Muscle of leg (tissue), 11 donors: ENCODE measurements around the gene TTC28. TPM values are rescaled to one million over a fixed set of nuclear protein-coding genes. Genes with fewer than 3 reads are reported as not detected.
A peak's percentile ranks its signal among the peaks of the same experiment; 100 is the strongest.
"Not testable (repeated sequence)": the region's sequence is repeated elsewhere in the genome, so short reads cannot be mapped to it uniquely, and the experiment has no call there.

Experiments used
- DNase-seq: peaks from one replicate; pipeline ENCODE4 v3.0.0; 2013
- H3K27ac ChIP-seq: one replicate; pipeline ENCODE4 v1.5.1; 2013; ENCODE audit warnings: mild to moderate bottlenecking, low read length, control low read depth
- H3K27me3 ChIP-seq: one replicate; pipeline ENCODE4 v1.6.1; 2013; ENCODE audit warnings: low read length; ENCODE audit not compliant: control insufficient read depth, insufficient read depth
- H3K36me3 ChIP-seq: one replicate; pipeline ENCODE4 v1.6.1; 2013; ENCODE audit warnings: low read length; ENCODE audit not compliant: control insufficient read depth, insufficient read depth
- H3K4me1 ChIP-seq: one replicate; pipeline ENCODE4 v1.6.1; 2013; ENCODE audit warnings: low read length; ENCODE audit not compliant: control insufficient read depth, insufficient read depth
- H3K4me3 ChIP-seq: one replicate; pipeline ENCODE4 v1.5.1; 2013; ENCODE audit warnings: low read length, control low read depth
- H3K9me3 ChIP-seq: replicated peaks from 2 replicates; pipeline ENCODE4 v1.6.1; 2013; ENCODE audit warnings: low read depth, low read length; ENCODE audit not compliant: control insufficient read depth
- WGBS: methylation state at CpG from one replicate; pipeline ENCODE4 v1.1.5; 2013; ENCODE audit warnings: missing lambda C conversion rate; ENCODE audit not compliant: insufficient coverage; 5-methylcytosine and 5-hydroxymethylcytosine counted together
- polyA plus RNA-seq, 8 donors: library from polyadenylated mRNA; unstranded; fragments of 120-200 nt; gene quantifications; one replicate each; pipeline versions ENCODE4 v1.2.1 to v1.2.3, GENCODE V29; 2013; ENCODE audit warnings: inconsistent platforms in 1 of 8, low replicate concordance in 1 of 8; ENCODE audit not compliant: insufficient read length in 8 of 8, insufficient read depth in 1 of 8
- total RNA-seq: library from RNA; stranded (reverse); fragments of 120-200 nt; gene quantifications from one replicate; pipeline ENCODE4 v1.2.4, GENCODE V29; 2013

The TTC28 gene
- total and polyA plus RNA-seq, 9 donors = 17.9 to 31.8 (median 24.9) TPM

DNA sequence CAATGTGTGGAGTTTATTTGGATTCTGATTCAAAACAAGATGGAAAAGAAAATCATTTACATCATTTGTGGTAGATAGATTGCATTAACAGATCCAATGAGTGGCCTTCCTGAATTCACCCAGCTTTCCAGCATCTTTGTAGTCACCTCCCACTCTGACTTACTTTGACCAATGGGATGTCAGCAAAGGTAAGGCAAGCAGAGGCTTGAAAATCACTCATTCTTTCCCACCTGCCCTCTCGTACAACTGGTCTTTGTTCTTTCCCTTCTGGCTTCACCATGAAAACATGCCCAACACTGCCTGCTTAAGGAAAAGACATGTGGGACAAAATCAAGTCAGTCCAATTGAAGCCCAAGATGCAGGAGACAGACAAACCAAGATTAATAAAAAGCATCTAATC lies 202.1 kb downstream of the TTC28 start:
- H3K27ac ChIP-seq = no peak overlapping the region
- H3K27me3 ChIP-seq = no peaks in the 10 kb centered on the region
- WGBS = 86% methylated on average over 1 of the region's 1 CpG
- no peaks in the 10 kb centered on the region for H3K36me3 ChIP-seq
- no peaks in the 10 kb centered on the region for H3K9me3 ChIP-seq
- H3K4me1 ChIP-seq = no peaks in the 10 kb centered on the region
- no peak overlapping the region for H3K4me3 ChIP-seq
- no peak for DNase-seq

DNA sequence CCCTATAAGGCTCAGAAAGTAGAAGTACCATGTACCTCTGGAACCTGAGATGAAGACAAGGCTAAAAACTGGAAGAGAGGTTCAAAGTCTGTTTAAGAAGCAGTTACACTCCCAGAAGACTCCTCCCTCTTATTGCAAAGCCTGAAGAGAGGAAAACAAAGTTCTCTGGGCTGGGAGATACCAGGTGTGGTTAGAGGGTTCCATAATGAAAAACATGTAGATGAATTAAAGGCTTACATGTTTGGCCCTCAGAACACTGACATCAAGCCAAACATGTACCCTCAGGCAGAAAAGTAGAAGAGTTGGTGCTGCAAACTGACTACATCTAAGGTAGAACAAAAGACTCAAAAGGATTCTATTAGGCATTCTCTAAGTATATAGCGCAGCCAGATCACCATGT lies 205.3 kb downstream of the TTC28 start:
- WGBS = no CpG with 5 or more reads among the region's 1 CpG
- no peak for DNase-seq
- no peak overlapping the region for H3K27ac ChIP-seq

DNA sequence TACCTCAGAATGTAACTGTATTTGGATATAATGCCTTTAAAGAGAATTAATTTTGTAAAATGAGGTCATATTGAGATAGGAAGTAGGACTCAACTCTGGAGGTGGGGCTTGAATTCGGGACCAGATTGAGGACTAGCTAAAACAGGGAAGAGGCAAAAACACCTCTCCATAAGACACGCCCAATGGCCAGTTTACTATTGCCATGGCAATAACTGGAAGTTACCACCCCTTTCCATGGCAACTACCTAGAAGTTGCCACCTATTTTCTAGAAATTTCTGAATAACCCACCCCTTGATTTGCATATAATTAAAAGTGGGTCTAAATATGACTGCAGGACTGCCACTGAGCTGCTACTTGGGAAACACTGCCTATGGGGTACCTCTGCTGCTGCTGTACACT lies 206.4 kb downstream of the TTC28 start:
- H3K4me1 ChIP-seq = no peaks in the 10 kb centered on the region
- no peak overlapping the region for H3K4me3 ChIP-seq
- H3K36me3 ChIP-seq = no peaks in the 10 kb centered on the region
- no CpG with 5 or more reads among the region's 2 CpGs for WGBS
- DNase-seq = no peak
- no peaks in the 10 kb centered on the region for H3K9me3 ChIP-seq
- H3K27me3 ChIP-seq = no peaks in the 10 kb centered on the region
- no peak overlapping the region for H3K27ac ChIP-seq

More for the DNA sequence above, 205.3 kb downstream of the TTC28 start:
- Histone ChIP-seq H3K9me3 (no peaks in the 10 kb centered on the region), H3K27me3 (no peaks in the 10 kb centered on the region), H3K4me3 (no peak overlapping the region), H3K4me1 (no peaks in the 10 kb centered on the region), H3K36me3 (no peaks in the 10 kb centered on the region)

DNA sequence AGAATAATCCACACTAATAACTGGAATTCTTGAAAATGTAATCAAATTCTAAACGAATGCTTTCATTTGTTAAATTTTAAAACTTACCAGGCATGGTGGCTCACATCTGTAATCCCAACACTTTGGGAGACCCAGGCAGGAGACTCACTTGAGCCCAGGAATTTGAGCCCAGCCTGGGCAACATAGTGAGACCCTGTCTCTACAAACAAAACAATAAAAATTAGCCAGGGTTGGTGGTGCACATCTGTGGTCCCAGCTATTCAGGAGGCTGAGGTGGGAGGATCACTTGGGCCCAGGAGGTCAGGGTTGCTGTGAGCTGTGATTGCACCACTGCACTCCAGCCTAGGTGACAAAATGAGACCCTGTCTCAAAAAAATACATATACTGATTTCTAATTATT lies 212.6 kb downstream of the TTC28 start:
- H3K9me3 ChIP-seq, DNase-seq, H3K36me3 ChIP-seq, H3K27ac ChIP-seq, H3K27me3 ChIP-seq, H3K4me3 ChIP-seq, H3K4me1 ChIP-seq: not testable (repeated sequence)
- WGBS = 100% methylated on average over 1 of the region's 1 CpG

DNA sequence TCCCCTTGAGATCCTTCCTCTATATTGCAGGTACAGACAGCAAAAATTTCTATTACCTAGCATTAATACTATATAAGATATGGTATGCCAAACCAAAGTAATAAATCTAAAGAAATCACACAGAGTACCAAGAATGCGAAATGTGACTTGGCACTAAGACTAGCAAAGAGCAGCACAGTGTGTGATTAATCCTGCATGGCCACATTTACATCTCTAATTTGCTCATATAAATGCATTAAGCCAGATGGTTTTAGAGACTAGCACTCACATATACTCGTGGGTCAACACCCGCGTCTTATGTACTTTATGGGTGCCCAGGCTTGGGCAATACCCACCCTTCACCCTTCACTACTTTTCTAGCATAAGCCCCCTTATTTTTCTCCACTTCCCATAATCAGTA lies 213.2 kb downstream of the TTC28 start:
- Histone ChIP-seq H3K9me3 (no peaks in the 10 kb centered on the region), H3K27me3 (no peaks in the 10 kb centered on the region)

DNA sequence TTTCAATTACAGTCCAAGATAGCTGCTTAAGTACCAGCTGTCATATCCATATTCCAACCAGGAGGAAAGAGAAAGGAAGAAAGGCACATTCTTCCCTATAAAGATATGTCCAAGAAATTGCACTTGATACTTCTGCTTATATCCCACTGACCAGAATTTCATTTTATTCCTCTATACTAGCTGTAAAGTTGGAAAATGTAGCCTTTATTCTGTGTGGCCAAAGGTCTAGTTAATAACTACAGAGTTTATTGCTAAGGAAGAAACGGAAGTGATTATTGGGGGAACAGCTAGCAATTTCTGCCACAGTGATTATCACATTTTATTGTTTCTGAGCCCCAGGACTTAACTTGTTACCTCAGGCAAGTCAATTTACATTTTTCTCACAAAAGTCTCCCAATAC lies 213.8 kb downstream of the TTC28 start:
- Histone ChIP-seq H3K36me3 (no peaks in the 10 kb centered on the region), H3K4me1 (no peaks in the 10 kb centered on the region), H3K9me3 (no peaks in the 10 kb centered on the region), H3K27ac (no peak overlapping the region), H3K4me3 (no peak overlapping the region), H3K27me3 (no peaks in the 10 kb centered on the region)
- no CpG with 5 or more reads among the region's 1 CpG for WGBS
- no peak for DNase-seq

More for the DNA sequence above, 213.2 kb downstream of the TTC28 start:
- 77% methylated on average over 4 of the region's 4 CpGs for WGBS
- Histone ChIP-seq H3K36me3 (no peaks in the 10 kb centered on the region), H3K27ac (no peak overlapping the region), H3K4me3 (no peak overlapping the region), H3K4me1 (no peaks in the 10 kb centered on the region)
- no peak for DNase-seq

DNA sequence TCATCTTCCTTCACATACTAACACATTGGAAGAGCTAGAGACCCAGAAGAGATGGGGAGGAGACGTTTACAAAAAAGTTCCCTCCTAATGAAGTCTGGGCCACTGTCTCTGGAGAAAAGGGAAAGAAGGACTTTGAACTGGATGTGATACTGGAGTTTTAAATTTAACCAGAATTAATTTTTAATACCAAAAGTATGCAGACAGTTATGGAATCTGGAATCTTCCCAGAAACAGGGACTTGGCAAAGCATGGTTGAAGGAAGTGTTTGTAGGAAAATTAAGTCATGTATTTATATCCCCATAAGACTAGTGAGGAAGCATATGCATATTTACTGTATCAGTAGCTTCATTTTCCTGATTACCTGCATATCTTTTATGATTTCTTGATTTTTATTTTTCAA lies 215.5 kb downstream of the TTC28 start:
- H3K36me3 ChIP-seq = no peaks in the 10 kb centered on the region
- H3K9me3 ChIP-seq = no peaks in the 10 kb centered on the region
- H3K4me3 ChIP-seq = no peak overlapping the region
- WGBS = no CpG with 5 or more reads among the region's 1 CpG
- peak; percentile 76 for DNase-seq
- H3K27me3 ChIP-seq = no peaks in the 10 kb centered on the region
- H3K4me1 ChIP-seq = no peaks in the 10 kb centered on the region
- H3K27ac ChIP-seq = no peak overlapping the region

DNA sequence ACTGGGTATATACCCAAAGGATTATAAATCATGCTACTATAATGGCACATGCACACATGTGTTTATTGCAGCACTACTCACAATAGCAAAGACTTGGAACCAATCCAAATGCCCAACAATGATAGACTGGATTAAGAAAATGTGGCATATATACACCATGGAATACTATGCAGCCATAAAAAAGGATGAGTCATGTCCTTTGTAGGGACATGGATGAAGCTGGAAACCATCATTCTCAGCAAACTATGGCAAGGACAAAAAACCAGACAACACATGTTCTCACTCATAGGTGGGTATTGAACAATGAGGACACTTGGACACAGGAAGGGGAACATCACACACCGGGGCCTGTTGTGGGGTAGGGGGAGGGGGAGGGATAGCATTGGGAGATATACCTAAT lies 216.2 kb downstream of the TTC28 start:
- H3K9me3 ChIP-seq, DNase-seq, H3K27ac ChIP-seq, H3K27me3 ChIP-seq, H3K4me3 ChIP-seq, H3K4me1 ChIP-seq, H3K36me3 ChIP-seq: not testable (repeated sequence)
- whole genome bisulfite sequencing = no CpG with 5 or more reads among the region's 1 CpG

DNA sequence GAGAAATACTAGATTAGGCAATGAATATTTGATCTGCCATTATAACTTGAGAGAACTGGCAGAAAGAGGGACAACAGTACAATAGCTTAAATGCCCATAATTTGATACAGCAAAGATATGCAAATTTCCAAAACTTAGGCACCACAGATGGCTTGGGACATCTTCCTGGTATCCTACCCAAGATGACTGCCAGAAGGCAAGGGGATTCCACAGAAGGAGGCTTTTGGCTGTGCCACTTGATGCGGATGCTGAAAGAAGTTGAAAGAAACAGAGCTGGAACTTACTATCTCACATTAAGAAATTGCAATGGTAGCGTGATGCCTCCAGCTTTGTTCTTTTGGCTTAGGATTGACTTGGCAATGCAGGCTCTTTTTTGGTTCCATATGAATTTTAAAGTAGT lies 216.7 kb downstream of the TTC28 start:
- H3K4me1 ChIP-seq = no peaks in the 10 kb centered on the region
- H3K4me3 ChIP-seq = no peak overlapping the region
- no peaks in the 10 kb centered on the region for H3K9me3 ChIP-seq
- no peak for DNase-seq
- no peaks in the 10 kb centered on the region for H3K36me3 ChIP-seq
- WGBS = no CpG with 5 or more reads among the region's 2 CpGs
- H3K27me3 ChIP-seq = no peaks in the 10 kb centered on the region
- no peak overlapping the region for H3K27ac ChIP-seq

DNA sequence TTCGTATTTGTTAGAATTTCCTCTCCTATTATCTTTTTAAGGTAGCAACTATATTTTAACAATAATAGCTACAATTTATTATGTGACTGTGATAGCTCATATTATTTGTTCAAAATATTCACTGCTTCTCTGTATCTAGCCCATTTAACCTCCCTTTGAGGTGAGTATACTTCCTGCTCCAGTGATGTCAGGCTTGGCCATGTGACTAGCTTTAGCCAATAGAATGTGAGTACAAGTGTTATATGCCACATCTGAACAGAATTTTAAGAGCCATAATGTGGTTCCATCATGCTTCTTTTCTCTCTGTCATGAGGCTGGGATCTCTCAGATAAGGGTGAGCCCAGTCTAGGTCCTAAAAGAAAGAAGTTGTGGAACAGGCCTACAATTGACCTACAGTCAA lies 217.6 kb downstream of the TTC28 start:
- DNase-seq = no peak
- Histone ChIP-seq H3K36me3 (no peaks in the 10 kb centered on the region), H3K4me3 (no peak overlapping the region), H3K4me1 (no peaks in the 10 kb centered on the region), H3K9me3 (no peaks in the 10 kb centered on the region), H3K27me3 (no peaks in the 10 kb centered on the region), H3K27ac (no peak overlapping the region)
- WGBS = no CpG with 5 or more reads among the region's 1 CpG

DNA sequence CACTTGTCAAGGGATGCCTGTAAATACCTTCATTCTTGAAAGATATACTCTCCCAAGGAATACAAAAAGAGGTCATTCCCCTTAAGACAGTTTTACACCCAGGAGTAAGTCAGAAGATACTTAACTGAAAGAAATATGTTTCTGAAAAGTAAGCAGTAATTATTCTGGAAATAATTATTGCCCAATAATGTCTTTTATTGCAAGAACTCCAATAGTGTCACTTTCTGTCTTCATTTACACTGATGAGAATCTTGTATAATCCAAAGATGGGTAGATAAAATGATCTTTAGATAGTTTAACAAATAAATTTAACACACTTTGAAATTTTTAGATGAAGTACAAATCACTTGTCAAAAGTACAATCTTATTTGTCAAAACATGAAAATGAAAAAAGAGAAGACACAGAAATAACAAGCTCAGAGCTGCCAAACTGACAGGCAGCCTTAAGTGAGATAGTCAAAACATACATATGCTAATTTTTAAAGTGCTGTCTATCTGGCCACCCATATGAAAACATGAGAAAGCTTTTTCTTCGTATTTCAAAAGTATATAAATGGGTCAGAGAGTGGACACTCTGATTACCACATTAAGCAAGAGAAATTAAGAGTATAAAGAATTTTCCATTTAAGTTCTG lies 225.1 kb downstream of the TTC28 start:
- Histone ChIP-seq H3K27ac (no peak overlapping the region), H3K36me3 (no peaks in the 10 kb centered on the region), H3K9me3 (no peaks in the 10 kb centered on the region), H3K27me3 (no peaks in the 10 kb centered on the region), H3K4me1 (no peaks in the 10 kb centered on the region), H3K4me3 (no peak overlapping the region)
- no CpG with 5 or more reads among the region's 1 CpG for WGBS
- no peak for DNase-seq
